NCI-H2171 treated with DMSO at 0.1 percent for 48 hours (cell line): ENCODE data around the gene SBF2.
"Not testable (repeated sequence)": the region's sequence is repeated elsewhere in the genome, so short reads cannot be mapped to it uniquely, and the experiment has no call there.

ENCODE experiments used
- DNase-seq: peaks from one replicate; lab custom pipeline; 2025; lab: John Stamatoyannopoulos, UW

Gene SBF2

GRCh38 chr11:10267821-10268220, 26.2 kb downstream of the SBF2 start:
- DNase-seq: no peak

- DNase-seq: no peak
Measured at GRCh38 chr11:10265936-10266335, 28.1 kb downstream of the SBF2 start.

DNA sequence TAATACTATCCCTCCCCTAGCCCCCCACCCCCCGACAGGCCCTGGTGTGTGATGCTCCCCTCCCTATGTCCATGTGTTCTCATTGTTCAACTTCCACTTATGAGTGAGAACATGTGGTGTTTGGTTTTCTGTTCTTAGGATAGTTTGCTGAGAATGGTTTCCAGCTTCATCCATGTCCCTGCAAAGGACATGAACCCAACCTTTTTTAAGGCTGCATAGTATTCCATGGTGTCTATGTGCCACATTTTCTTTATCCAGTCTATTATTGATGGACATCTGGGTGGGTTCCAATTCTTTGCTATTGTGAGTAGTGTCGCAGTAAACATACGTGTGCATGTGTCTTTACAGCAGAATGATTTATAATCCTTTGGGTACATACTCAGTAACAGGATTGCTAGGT, 29.3 kb downstream of the SBF2 start:
- DNase-seq: not testable (repeated sequence)

- no peak for DNase-seq
Measured at GRCh38 chr11:10263929-10264328, 30.1 kb downstream of the SBF2 start.

DNA sequence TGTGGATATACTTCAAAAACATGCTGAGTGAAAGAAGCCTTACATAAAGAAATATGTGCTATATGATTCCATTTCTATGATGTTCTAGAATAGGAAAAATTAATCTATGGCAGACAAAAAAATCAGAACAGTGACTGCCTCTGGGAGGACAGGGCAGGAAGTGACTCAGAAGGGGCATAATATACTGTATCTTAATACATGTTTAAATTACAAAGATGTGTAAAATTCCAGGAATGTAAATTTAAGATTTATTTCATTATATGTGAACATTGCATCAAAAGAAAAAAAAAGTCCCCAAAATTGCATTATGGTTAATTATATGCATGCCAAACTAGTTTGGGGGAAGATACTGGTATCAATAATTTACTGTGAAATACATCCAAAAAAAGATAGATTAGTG, 32.2 kb downstream of the SBF2 start:
- no peak for DNase-seq

DNA sequence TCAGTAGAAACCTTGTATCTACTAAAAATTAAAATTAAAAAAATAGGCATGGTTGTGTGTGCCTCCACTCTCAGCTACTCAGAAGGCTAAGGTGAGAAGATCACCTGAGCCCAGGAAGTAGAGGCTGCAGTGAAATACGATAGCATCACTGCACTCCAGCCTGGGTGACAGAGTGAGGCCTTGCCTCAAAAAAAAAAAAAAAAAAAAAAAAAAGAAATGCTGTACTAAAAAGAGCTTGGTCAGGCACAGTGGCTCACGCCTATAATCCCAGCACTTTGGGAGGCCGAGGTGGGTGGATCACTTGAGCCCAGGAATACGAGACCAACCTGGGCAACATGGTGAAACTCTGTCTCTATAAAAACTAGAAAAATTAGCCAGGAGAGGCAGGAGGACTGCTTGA, 36.5 kb downstream of the SBF2 start:
- peak; percentile 24 for DNase-seq

DNA sequence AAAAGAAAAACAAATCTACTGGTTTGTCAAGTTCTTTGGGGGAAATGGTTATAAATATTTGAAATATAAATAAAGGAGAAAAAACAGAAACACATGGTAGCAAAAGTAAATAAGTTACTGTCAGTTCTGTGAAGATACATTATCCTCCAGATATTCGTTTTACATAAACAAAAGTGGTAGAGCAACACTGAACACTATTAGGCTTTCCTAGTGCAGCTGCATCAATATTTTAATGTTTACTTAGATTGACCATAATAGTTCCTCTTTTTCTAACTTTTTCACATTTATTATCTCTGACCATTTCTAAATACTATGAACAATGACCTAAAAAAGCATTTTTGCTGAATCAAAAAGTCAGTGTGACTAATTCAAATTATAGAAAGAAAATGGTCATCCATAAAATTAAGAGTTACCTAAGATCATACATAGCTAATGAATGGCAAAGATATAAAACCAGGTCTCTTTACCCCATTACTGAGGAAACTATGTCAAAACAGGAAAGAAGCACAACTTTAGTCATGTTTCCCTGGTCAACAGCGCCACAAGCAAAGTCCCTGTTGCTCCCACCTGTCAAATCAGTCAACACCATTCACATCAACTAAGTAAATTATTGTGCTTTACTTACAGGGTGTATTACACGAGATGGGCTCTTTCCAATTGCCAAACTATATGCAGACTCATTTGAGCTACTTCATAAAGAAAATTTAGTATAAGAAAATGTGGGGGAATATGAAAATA, 38.5 kb downstream of the SBF2 start:
- no peak for DNase-seq

- DNase-seq: not testable (repeated sequence)
Measured at GRCh38 chr11:10249448-10250131, 44.4 kb downstream of the SBF2 start.

DNA sequence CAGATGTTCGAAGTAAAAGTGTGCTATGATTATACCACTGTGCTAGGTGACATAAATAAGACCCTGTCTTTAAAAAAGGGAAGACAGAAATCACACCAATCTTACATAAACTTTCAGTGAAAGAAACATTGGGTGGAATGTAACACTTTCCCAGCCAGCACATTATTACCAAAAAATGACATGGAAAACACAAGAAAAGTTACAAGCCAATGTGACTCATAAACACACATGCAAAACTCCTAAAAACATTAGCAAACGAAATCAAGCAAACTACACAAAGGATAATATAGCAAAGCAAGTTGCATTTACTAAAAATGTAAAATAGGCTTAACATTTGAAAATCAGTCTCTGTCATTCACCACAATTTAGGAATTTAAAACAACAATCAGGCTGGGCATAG, 47.0 kb downstream of the SBF2 start:
- no peak for DNase-seq

- peak; percentile 62 for DNase-seq
Measured at GRCh38 chr11:10243896-10244575, 50.0 kb downstream of the SBF2 start.

DNA sequence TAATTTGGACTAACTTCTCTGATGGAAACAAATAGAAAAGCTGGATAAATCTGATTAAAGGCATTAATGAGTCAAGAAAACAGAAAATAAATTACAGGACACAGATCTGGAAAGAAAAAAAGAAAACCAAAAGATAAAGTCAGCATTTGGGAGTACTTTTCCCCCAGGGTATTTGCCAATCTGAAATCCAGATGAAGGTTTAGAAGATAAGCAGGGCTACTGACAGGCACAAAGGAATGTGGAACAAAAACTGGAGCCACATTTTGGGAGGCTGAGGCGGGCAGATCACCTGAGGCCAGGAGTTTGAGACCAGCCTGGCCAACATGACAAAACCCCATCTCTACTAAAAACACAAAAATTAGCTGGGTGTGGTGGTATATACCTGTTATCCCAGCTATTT, 57.2 kb downstream of the SBF2 start:
- no peak for DNase-seq

DNA sequence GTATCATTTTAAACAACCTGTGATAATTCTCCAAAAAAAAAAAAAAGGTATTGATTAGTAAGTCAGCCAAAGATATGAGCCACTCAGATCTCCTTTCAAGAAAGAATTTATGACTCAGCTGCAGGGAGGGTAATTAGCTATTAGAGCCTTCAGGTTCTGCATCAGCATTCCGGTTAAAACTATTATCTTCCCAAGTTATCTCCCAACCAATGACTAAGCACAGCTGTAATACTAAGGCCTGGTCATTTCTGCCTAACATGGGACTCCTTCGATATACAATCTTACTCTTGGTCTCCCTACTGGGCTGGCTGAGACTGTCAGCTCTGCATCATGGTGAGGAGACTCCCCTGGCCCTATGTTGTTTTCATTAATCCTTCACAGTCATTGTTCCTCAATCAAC, 60.4 kb downstream of the SBF2 start:
- DNase-seq: no peak

DNA sequence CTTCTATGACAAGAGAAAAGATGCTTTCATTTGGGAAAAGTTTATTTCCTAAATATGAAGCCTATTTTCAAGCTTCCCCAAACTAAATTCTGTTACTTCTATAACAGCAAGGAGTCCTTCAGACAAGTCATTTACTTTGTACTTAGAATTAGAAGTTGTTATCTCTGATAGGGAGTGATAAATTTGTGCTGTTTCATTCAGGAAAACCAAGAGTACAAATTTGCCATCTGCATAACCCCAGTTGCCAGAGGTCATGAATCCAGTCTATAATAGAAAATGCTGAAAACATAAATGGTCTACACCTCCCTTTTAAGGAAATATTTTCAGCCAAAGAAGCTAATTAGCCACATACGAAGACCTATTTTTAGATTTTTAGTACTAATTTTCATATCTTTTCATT, 61.3 kb downstream of the SBF2 start:
- no peak for DNase-seq

DNA sequence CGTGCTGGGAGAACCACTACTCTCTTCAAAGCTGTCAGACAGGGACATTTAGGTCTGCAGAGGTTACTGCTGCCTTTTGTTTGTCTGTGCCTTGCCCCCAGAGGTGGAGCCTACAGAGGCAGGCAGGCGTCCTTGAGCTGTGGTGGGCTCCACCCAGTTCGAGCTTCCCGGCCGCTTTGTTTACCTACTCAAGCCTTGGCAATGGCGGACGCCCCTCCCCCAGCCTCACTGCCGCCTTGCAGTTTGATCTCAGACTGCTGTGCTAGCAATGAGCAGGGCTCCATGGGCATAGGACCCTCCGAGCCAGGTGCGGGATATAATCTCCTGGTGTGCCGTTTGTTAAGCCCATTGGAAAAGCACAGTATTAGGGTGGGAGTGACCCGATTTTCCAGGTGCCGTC, 62.2 kb downstream of the SBF2 start:
- not testable (repeated sequence) for DNase-seq

DNA sequence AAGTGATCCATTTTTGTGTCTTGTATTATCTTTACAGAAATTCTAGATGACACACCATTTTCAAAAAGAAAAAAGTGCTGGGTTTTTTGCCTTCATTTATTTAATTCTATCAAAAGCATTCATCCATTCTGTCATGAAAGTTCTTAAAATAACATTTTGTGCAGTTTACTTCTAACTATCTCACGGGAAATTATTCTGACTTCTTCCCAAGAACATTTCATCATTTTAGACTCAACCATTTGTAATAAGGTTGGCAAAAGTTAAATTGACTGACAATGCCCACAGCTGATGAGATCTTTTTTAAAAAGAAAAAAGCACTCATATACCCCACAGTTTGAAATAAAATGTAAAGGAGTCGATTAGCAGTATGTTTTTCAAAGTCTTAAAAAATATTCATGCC, 68.5 kb downstream of the SBF2 start:
- DNase-seq: no peak

DNA sequence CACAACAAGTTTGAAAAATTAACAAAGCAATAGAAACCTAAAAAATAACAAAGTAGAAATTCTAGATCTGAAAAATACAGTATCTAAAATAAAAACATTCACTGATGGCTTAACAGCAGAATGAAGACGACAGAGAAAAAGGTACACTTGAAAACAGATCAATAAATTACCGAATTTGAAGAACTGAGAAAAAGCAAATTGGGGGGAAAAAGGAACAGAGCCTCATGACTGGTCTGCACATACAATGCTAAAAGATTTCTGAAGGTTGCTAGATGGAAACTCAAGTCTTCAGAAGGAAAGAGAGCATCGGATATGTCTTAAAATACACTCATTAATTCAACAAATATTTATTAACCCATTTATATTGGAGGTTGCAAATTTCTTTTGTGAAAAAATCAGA, 71.6 kb downstream of the SBF2 start:
- DNase-seq: no peak

- DNase-seq: no peak
Measured at GRCh38 chr11:10221342-10221741, 72.7 kb downstream of the SBF2 start.

DNA sequence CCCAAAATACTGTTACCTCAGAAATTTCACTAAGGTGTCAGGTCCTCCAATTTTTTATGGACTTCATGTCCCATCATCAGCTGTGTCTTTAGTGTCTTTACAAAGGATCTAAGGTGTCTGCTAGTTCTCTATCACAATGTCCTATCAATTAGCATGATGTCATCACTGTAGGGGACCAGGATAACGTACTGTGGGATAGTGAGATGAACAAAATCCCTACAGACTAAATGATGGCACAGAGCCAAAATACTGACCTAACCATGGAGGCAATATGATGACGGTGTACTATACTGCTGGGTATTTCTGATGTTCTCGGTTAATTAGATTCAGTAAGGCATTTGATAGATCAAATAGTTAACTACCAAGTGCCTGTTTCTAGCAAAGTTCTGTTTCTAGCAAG, 82.5 kb downstream of the SBF2 start:
- DNase-seq: no peak

DNA sequence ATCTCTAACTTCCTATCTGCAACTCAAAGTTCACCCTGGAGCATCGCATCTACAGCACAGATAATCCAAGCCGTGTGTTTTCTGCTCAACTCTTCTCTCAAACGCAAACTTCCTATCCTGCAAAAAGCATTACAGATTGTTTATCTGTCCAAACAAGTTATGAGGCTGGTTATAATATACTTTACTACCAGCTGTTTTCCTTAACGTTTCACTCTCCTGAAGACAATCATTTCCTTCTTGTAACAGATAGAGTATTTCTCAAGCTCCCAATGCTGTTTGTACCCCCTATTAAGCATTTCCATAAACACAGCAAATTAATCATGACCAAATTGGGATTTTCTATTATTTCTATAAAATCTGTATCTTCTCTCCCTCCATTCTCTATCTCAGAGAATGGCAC, 84.7 kb downstream of the SBF2 start:
- DNase-seq: no peak

- DNase-seq: peak; percentile 50
Measured at GRCh38 chr11:10208131-10208575, 85.9 kb downstream of the SBF2 start.

GRCh38 chr11:10205928-10206327, 88.1 kb downstream of the SBF2 start:
- no peak for DNase-seq

GRCh38 chr11:10204021-10204420, 90.0 kb downstream of the SBF2 start:
- DNase-seq: no peak

DNA sequence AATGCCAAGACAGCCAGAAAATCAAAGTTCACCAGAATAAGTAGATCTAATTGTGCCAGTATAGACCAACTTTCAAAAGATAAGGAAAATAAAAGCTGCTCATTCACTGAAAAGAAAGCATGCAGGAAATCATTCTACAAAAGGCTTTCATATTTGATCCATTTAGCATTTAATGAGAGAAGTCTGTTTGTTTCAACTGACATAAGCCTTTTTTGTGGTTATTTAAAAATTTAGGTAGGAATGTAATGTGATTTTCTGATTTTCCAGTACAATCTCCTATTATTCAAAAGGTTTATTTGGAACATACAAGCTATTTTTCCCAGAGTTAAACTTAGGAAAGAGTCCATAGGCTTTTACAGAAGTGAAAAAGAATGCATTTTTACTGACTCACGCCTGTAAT, 92.7 kb downstream of the SBF2 start:
- DNase-seq: no peak
